GM18861 (cell line): ENCODE measurements around the gene MPDZ.

Experiments used
- ATAC-seq: cut with Tn5 transposase; IDR thresholded peaks from one replicate; pipeline ENCODE4 v1.9.1; 2021; ENCODE audit not compliant: unreplicated experiment

Gene MPDZ, protein sequence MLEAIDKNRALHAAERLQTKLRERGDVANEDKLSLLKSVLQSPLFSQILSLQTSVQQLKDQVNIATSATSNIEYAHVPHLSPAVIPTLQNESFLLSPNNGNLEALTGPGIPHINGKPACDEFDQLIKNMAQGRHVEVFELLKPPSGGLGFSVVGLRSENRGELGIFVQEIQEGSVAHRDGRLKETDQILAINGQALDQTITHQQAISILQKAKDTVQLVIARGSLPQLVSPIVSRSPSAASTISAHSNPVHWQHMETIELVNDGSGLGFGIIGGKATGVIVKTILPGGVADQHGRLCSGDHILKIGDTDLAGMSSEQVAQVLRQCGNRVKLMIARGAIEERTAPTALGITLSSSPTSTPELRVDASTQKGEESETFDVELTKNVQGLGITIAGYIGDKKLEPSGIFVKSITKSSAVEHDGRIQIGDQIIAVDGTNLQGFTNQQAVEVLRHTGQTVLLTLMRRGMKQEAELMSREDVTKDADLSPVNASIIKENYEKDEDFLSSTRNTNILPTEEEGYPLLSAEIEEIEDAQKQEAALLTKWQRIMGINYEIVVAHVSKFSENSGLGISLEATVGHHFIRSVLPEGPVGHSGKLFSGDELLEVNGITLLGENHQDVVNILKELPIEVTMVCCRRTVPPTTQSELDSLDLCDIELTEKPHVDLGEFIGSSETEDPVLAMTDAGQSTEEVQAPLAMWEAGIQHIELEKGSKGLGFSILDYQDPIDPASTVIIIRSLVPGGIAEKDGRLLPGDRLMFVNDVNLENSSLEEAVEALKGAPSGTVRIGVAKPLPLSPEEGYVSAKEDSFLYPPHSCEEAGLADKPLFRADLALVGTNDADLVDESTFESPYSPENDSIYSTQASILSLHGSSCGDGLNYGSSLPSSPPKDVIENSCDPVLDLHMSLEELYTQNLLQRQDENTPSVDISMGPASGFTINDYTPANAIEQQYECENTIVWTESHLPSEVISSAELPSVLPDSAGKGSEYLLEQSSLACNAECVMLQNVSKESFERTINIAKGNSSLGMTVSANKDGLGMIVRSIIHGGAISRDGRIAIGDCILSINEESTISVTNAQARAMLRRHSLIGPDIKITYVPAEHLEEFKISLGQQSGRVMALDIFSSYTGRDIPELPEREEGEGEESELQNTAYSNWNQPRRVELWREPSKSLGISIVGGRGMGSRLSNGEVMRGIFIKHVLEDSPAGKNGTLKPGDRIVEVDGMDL (N-terminal part only)

GRCh38 chr9:13279284-13280141, at the start of gene MPDZ:
MPDZ (minus strand) TSS chr9:13279692; CDS start chr9:13250315, 29,377 bp downstream.
- no peak for ATAC-seq

DNA sequence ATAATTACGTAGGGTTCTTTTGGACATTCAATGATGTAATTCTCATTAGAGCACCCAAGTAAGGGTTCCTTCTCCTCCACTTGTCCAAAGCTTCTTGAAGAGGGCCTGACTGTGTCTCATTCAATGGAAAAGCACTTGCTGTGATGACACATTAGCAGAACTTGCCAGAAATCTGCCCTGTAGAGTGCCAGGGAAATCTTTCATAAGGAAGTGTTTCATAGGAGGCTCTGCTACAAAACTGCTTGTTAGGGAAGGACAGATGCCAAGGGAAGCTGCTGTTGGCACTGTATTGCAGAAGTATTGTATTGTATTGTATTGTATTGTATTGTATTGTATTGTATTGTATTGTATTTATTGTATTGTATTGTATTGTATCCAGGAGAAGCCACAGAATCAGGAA, 45.5 kb upstream of the MPDZ start:
- ATAC-seq: no peak

DNA sequence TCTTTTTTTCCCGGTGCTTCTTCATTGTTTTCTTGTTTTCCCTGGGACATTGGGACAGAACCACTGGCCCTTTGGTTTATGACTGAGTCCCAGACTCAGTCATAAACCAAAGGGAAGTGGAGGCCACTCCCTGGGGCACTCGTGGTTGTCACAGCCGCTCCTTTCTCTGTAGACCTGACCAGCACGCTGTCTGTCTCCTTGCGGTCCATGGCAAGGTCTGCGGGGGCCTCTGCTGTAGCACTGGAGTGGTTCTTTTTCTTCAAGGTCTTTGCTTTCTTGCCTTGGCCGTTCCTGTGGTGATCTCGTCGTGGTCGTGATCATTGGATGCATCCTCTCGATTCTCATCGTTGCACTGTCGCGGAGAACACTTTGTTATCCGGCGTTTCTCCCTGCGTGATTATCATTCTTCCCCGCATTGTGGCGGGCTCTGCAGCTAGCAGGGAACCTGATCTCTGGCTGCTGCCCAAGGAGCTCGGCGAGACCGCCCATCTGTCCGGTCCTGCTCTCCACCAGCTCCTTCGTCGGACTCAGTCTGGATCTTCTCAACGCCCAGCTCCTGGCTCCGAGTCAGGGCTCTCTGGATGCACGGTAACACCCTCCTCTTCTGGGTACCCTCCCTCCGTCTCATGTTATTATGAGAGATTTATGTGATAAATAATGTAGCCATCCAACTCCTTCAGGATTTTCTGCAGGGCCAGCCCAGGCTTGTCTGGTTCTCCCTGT, 43.5 kb upstream of the MPDZ start:
- no peak for ATAC-seq

DNA sequence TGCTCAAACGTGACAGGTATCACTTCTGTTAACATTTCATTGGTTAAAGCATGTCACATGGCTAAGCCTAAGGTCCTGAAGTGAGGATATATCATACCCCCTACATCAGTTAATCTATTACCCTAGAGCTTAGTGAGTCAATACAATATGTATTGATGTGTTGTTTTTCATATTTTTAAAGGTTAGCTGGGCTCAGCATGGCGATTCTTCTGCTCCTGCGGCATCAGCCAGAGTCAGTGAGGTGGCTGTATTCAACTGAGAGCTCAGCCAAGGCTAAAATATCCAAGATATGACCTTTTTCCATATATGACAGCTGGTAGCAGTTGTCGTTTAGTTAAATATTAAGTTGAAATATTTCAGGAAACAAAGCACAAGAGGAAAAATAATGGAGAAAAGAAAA, 38.5 kb upstream of the MPDZ start:
- ATAC-seq: no peak

- ATAC-seq: no peak
Measured at GRCh38 chr9:13296972-13297371, 17.5 kb upstream of the MPDZ start.

DNA sequence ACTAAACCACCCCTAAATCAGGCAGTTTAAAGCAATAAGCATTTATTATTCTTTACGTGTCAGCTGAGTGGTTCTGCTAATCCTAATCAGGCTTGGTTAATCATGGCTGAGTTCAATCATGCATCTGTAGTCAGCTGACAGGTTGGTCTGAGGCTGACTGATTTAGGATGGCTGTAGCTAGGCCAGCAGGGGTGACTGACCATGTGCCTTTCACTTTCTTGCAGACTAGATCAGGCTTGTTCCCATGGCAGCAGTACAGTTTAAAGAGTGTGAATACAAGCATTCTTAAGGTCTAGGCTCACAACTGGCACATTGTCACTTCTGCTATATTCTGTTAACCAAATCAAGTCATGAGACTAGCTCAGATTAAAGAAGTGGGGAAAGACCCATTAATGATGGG, 16.1 kb upstream of the MPDZ start:
- no peak for ATAC-seq

DNA sequence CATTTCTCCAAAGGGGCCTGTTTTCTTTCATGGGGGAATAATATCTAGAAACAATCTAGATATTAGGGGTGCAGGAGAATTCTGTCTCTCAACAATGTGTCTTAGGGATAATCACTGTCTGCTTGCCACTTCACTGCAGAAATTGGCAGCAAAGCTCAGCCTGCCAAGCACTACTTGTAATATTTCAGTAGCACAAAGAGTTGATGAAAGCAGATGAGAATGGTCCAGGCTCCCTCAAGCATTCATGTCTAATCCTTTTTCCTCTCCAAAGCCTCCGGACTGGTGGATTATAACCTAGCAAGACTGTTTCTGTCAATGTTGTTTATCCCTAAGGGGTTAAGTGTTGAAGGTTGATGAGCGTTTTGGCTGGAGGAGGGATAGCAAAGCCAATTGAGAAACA, 13.3 kb upstream of the MPDZ start:
- ATAC-seq: no peak

GRCh38 chr9:13292158-13292557, 12.7 kb upstream of the MPDZ start:
- ATAC-seq: no peak

GRCh38 chr9:13291718-13292117, 12.2 kb upstream of the MPDZ start:
- no peak for ATAC-seq

DNA sequence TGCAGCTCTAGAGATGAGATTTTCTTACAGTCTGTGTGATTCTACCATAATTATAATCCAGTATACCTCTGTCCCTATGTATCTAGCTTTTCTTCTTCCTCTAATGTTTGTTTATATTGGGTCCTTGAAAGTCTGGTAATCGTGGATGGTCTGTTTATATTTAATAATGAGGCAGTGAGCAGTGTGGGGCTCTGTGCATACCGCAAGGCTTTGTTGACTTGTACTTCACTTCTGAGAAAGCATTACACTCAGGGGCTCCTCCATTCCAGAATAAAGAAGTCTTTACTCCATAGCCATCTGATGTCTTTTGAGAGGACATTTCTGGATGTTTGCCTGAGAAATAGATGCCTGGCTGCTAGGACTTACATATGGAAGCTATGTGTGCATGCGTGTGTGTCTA, 4.5 kb upstream of the MPDZ start:
- ATAC-seq: no peak

DNA sequence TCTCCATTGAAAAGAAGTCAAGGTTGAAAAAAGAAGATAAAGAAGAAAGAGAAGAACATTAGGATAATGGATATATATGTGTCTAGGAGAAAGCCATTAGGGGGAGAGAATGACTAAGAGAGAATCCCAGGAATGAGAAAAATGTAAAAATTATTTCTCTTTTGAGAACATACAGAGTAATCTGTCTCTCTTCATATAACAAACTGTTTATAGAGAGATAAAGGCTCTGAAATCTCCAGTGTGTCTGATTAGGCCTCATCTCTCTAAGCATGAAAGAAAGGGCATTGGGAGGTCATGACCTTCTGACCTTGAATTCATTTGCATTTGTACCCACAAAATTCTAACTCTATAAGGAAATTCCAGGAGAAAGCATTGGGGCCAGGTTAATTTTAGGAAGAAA, 3.5 kb upstream of the MPDZ start:
- no peak for ATAC-seq

DNA sequence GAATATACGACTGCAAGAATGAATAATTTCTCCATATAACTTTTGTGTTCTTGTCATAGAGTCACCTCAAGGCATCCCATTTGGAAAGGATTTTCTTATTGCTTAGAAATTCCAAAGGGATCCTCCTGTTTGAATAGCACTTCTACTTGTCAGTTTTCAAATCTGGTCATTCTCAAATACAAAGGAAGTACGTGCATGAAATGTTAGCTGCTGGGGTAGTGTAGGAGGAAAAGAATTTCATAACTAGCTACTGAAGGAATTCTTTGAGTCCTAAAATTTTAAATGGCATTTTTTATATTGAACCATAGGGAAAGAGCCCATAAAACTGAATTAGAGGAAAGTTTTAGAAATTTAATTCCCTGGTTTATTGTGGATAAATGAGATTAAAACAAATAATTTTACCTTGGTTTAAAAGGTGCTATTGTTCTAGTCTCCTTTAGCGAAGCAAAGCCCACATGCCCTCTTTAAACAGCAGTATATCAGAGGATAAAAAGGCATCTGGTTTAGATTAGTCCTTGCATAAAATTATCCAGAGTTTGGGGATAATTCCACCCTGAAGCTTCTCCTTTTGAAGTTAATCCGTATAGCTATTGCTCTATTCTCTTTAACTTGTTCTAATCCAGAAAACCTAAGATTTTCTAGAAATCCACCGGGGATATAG, 2.0 kb upstream of the MPDZ start:
- no peak for ATAC-seq

DNA sequence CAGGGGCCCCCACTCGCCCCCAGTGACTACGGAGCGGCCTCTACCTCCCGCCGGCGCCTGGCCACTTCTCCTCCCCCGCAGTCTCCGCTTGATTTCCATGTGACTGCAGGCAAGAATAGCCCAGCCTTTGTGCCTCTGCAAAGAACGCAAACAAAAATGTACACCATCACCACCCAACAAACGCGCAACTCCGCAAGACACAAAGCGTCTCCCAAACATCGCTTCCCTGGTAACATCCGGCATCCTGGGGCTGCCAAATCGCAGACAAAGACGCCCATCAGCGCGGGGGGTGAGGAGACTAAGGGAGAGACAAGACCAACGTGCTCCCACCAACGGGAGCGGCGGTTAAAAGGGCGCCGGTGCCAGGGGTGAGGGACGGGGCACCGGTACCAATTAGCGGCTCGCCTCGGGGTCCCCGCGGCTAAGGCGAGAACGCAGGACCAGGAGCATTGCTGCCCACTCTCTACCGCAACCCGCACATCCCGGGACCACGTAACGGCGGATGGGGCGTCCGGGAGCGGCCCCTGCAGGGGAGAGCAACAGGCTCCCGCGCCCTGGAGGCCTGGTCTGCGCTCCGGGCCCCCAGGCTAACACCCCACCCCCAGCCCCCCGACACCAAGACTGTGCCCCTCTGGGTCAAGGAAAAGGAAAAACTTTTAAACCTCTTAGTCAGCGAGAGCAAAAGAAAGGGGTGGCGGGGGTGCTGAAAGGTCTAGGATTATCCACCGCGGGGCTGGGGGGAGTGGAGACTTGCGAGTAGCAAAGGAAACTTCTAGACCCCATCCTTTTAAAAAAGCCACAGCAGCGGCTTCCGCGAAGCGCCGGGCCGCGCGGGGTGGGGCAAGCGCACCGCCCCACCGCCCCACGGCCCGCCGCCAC, 885 bp downstream of the MPDZ start:
- ATAC-seq: no peak

GRCh38 chr9:13278023-13278367, 1.5 kb downstream of the MPDZ start:
- no peak for ATAC-seq

DNA sequence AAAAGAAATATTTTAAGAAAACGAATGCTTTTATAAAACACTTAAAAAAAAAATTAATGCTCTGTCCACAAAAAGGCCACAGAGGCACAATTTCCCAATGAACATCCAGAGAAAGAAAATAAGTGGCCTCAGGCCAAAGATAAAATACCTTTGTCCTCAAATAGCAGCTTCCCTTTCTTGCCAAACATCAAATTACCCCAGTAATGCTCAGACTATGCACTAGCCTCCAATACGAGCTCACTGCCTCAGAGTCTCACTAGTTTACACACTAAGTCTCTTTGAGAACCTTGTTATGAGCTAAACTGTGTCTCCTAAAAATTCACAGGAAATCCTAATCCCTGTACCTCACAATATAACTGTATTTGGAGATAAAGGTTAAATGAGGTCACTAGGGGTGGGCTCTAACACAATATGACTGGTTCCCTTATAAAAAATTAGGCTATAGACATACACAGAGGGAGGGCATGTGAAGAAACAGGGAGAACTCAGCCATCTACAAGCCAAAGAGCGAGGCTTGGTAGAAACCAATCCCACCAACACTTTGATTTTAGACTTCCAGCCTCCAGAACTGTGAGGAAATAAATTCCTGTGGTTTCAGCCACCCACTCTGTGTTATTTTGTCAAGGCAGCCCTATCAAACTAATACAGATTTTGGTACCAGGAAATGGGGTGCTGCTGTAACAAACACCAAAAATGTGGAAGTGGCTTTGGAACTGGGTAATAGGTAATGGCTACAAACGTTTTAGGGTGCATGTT, 4.4 kb downstream of the MPDZ start:
- no peak for ATAC-seq

GRCh38 chr9:13270734-13271133, 8.8 kb downstream of the MPDZ start:
- no peak for ATAC-seq

DNA sequence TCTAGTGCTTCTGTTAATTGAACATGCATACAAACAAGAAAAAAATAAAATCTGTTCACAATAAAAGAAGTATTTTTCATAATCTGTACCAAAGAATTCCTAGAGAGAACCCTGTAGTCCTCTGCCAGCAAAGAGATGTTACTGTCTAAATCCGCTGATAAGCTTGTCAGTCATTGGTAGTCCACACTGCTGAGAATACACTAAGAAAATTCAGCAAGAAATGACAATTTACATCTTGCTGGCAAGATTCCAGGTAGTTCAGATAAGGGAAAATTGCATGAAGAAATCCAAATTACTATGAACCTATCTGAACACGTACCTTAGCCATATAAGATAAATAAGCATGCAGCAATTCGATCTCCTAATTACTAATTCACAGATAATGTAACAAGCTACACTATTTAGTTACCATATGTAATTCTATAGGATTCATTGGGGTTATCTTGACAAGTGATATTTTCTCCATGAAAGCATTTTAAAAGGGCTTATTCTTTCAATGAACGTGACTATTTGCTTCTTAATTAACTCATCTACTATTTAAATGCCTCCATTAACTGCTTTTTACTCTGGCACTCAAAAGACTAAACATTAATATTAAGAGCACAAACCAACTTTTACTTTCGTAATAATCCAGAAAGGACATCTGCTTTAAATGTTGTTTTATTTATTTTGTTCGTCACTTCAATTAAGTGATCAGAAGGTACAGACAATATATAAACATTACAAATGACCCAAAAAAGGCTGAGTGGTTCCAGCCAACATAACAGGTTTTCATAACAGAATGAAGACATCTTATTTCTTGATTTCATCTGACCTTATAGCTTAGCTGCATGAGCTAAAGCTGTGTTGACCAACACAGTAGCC, 9.7 kb downstream of the MPDZ start:
- no peak for ATAC-seq
